ENCODE measurements around the gene DQX1. TPM values are rescaled to one million over a fixed set of nuclear protein-coding genes. Genes with fewer than 3 reads are reported as not detected.

DQX1 gene
- total and polyA plus RNA-seq, 12 donors = 0.17 to 0.32 (median 0.24) TPM; not detected in 8

GRCh38 chr2:74556159-74556558, 30.1 kb upstream of the DQX1 start:
- Histone ChIP-seq H3K27ac (peak overlapping the region in 2 of 5 donors; percentile 9 to 17), H3K9me3 (replicated peaks in 1 of 3) (no peaks in the 10 kb centered on the region), H3K36me3 (replicated peaks in 1 of 2) (no peaks in the 10 kb centered on the region), H3K4me3 (no peak overlapping the region), H3K27me3 (no peaks in the 10 kb centered on the region), H3K4me1 (replicated peaks in 1 of 2) (peaks cover 0 to 23% of the 10 kb centered on the region in 2 donors)
- intact Hi-C loops (cut with DNase I) = no loop called here
- no peak for DNase-seq
- TF ChIP-seq CTCF (IDR thresholded peaks at IDR 0.05) = no peak
- no peak for TF ChIP-seq POLR2A (IDR thresholded peaks at IDR 0.05)
- WGBS, 4 donors = 79 to 97% (median 87%) methylated on average over 4 to 14 of the region's 14 CpGs

- 70 to 84% (median 83%) methylated on average over 15 to 17 of the region's 17 CpGs for WGBS, 4 donors
Measured at GRCh38 chr2:74555610-74556103, 29.6 kb upstream of the DQX1 start.

GRCh38 chr2:74554820-74555531, 28.9 kb upstream of the DQX1 start:
- Histone ChIP-seq H3K4me1 (replicated peaks in 1 of 2) (peaks cover 0 to 23% of the 10 kb centered on the region in 2 donors), H3K9me3 (replicated peaks in 1 of 3) (no peaks in the 10 kb centered on the region), H3K27me3 (no peaks in the 10 kb centered on the region), H3K27ac (peak overlapping the region; percentile 64 to 89 (median 76)), H3K36me3 (replicated peaks in 1 of 2) (no peaks in the 10 kb centered on the region), H3K4me3 (peak overlapping the region in 3 of 4 donors; percentile 51 to 98 (median 96))
- WGBS, 4 donors = 1 to 7% (median 5%) methylated on average over 20 to 56 of the region's 58 CpGs
- intact Hi-C loops (cut with DNase I) = no loop called here
- TF ChIP-seq POLR2A (IDR thresholded peaks at IDR 0.05) (no peak), CTCF (IDR thresholded peaks at IDR 0.05) (no peak)
- peak in 6 of 7 donors; percentile 39 to 61 (median 48) for DNase-seq

More at GRCh38 chr2:74555610-74556103, 29.6 kb upstream of the DQX1 start:
- intact Hi-C loops (cut with DNase I) = no loop called here
- DNase-seq = peak in 1 of 7 donors; percentile 34
- Histone ChIP-seq H3K27me3 (no peaks in the 10 kb centered on the region), H3K4me1 (replicated peaks in 1 of 2) (peaks cover 0 to 23% of the 10 kb centered on the region in 2 donors), H3K36me3 (replicated peaks in 1 of 2) (no peaks in the 10 kb centered on the region), H3K9me3 (replicated peaks in 1 of 3) (no peaks in the 10 kb centered on the region), H3K4me3 (peak overlapping the region in 2 of 4 donors; percentile 51 to 96), H3K27ac (peak overlapping the region in 2 of 5 donors; percentile 89)
- no peak for TF ChIP-seq POLR2A (IDR thresholded peaks at IDR 0.05)
- TF ChIP-seq CTCF (IDR thresholded peaks at IDR 0.05) = no peak

- H3K4me3 ChIP-seq = peak within 1 kb of the TSS; percentile 51 to 98 (median 76)
- H3K4me1 ChIP-seq (replicated peaks in 1 of 2) = peaks cover 2 to 30% of the 10 kb centered on the region in 2 donors
- no peaks in the 10 kb centered on the region for H3K36me3 ChIP-seq (replicated peaks in 1 of 2)
- H3K27me3 ChIP-seq = no peaks in the 10 kb centered on the region
- WGBS, 4 donors = 0 to 4% (median 1%) methylated on average over 11 to 73 of the region's 73 CpGs
- intact Hi-C loops (cut with DNase I) = no loop called here
- TF ChIP-seq POLR2A (IDR thresholded peaks at IDR 0.05) (no peak), CTCF (IDR thresholded peaks at IDR 0.05) (no peak)
- DNase-seq = peak; percentile 77 to 89 (median 85)
- H3K27ac ChIP-seq = peak within 1 kb of the TSS; percentile 64 to 89 (median 76)
- no peaks in the 10 kb centered on the region for H3K9me3 ChIP-seq (replicated peaks in 1 of 3)
Measured at GRCh38 chr2:74553892-74554819, 28.1 kb upstream of the DQX1 start, which contains the start of the genes DOK1 and LOXL3. Gene DOK1, plus strand, starts transcription at chr2:74554720. Its CDS starts 35 bp downstream, at chr2:74554755. Gene LOXL3, minus strand, starts transcription at chr2:74553942. Its CDS starts 1,308 bp downstream, at chr2:74552634.
